Measurements from ENCODE around the gene GALNS.

- TF ChIP-seq JUND (IDR thresholded peaks at IDR 0.05) (no peak), CTCF (IDR thresholded peaks at IDR 0.05; ENCODE audit: low read depth, low read length, missing input control) (no peak), ZBTB33 (IDR thresholded peaks at IDR 0.05) (no peak), GABPA (IDR thresholded peaks at IDR 0.05 in 1 of 2, conservative IDR thresholded peaks at IDR 0.05 in 1 of 2) (no peak), RAD21 (IDR thresholded peaks at IDR 0.05) (no peak), RXRA (IDR thresholded peaks at IDR 0.05) (no peak), SP1 (IDR thresholded peaks at IDR 0.05) (no peak), YY1 (IDR thresholded peaks at IDR 0.05) (no peak), EGR1 (IDR thresholded peaks at IDR 0.05; ENCODE audit: low read depth in 2 of 2) (no peak)
- TF ChIP-seq, protein P1, sequence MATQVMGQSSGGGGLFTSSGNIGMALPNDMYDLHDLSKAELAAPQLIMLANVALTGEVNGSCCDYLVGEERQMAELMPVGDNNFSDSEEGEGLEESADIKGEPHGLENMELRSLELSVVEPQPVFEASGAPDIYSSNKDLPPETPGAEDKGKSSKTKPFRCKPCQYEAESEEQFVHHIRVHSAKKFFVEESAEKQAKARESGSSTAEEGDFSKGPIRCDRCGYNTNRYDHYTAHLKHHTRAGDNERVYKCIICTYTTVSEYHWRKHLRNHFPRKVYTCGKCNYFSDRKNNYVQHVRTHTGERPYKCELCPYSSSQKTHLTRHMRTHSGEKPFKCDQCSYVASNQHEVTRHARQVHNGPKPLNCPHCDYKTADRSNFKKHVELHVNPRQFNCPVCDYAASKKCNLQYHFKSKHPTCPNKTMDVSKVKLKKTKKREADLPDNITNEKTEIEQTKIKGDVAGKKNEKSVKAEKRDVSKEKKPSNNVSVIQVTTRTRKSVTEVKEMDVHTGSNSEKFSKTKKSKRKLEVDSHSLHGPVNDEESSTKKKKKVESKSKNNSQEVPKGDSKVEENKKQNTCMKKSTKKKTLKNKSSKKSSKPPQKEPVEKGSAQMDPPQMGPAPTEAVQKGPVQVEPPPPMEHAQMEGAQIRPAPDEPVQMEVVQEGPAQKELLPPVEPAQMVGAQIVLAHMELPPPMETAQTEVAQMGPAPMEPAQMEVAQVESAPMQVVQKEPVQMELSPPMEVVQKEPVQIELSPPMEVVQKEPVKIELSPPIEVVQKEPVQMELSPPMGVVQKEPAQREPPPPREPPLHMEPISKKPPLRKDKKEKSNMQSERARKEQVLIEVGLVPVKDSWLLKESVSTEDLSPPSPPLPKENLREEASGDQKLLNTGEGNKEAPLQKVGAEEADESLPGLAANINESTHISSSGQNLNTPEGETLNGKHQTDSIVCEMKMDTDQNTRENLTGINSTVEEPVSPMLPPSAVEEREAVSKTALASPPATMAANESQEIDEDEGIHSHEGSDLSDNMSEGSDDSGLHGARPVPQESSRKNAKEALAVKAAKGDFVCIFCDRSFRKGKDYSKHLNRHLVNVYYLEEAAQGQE (IDR thresholded peaks at IDR 0.05): no peak
- TF ChIP-seq, protein P2, sequence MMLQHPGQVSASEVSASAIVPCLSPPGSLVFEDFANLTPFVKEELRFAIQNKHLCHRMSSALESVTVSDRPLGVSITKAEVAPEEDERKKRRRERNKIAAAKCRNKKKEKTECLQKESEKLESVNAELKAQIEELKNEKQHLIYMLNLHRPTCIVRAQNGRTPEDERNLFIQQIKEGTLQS (IDR thresholded peaks at IDR 0.05): no peak
- TF ChIP-seq, protein P3, sequence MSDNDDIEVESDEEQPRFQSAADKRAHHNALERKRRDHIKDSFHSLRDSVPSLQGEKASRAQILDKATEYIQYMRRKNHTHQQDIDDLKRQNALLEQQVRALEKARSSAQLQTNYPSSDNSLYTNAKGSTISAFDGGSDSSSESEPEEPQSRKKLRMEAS (IDR thresholded peaks at IDR 0.05): no peak
Observed at GRCh38 chr16:88836791-88837190, 20.0 kb downstream of the GALNS start.
